Pericardium fibroblast (primary cell): Measurements from ENCODE around the gene DSC2. TPM values are rescaled to one million over a fixed set of nuclear protein-coding genes. Genes with fewer than 3 reads are reported as not detected.

Experiments
- total RNA-seq: library from RNA; depleted of rRNA; stranded (reverse); fragments of >200 nt; gene quantifications from 2 replicates; pipeline ENCODE4 v1.2.3, GENCODE V29; 2015

Gene DSC2
- 0.09 and 3.7 TPM in 2 replicates for total RNA-seq

DNA sequence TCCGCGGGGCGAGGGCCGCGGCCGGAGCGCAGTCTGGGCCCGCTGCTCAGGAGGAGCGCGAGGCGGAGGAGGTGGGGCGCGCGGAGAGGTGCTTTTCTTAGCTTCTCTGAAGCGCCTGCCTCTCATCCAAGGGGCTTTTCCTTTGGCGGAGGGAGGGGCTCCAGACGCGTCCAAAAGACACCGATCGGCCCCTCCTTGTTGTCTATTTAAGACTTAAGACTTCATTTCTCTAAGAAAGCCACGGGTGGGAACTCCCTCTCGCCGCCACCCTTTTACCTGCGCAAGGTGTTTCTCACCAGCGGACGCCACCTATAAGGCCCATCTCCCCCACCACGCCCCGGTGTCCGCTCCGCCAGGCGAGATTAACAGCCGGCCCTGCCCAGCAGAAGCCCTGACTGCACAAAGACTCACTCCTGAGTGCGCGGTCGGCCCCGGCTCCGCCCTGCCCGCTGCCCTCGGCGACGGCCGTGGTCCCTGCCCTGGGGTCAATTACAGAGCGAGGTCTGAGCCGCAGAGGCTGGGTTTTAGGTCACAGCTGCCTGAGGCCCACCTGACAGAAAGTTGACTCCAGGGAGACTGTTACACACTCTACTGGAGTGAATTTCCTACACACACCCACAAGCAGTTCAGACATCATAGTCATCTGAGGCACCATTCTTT is at the start of gene DSC2:
Gene DSC2 (minus strand): TSS at position 397 of the 660 bp plus-strand sequence. CDS start 450 bp downstream, outside the sequence.

DNA sequence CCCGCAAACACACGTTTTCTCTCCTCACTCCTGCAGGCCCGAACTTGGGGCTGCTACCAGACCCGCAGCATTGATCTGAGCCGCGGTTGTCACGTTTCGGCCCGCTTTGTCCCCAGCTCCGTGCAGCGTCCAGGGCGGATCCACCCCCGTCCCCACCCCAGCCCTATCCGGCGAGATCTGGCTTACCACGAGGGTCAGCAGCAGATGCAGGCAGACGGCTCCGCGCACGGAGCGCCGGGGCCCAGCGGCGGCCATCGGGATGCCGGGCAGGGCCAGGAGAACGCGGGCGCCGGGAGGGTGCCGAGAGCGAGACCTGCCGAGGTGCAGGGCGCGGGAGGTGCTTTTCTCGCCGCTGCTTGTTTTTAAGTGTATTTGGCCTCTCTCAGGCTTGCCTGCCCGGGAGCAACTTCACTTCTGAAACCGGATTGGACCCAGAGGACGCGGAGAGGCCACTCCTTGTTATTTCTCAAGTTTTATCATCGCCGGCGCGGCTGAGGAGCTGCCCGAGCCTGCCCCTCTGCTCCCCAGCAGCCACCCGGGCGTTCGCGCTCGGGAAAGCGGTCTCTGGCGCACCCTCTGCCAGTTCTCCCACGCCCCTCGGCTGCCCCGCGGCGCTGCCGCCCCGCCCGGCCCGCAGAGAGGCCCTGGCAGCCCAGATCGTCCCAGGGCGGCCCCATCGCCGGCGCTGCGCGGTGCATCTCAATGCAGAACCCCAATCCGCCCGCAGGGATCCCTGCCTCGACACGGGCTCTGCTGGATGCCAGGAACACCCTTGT is 59.6 kb downstream of the DSC2 start, which contains the start of gene DSC3:
Gene DSC3 (minus strand): TSS at position 337 of the 776 bp plus-strand sequence. CDS start 82 bp downstream, at position 255.

Other genes with a start within 250 kb of the DSC2 start
- gene DSC3, start 59.7 kb downstream of the DSC2 start, total RNA-seq = 2.8 and 58.1 TPM in 2 replicates
- gene DSC1, start 60.4 kb upstream of the DSC2 start, total RNA-seq = under 0.01 TPM in 1 of 2 replicates, not detected in the other
- not detected in 2 replicates for gene DSG1, start 215.7 kb upstream of the DSC2 start, total RNA-seq